Measurements from ENCODE around the gene WDR83. TPM values are rescaled to one million over a fixed set of nuclear protein-coding genes. Genes with fewer than 3 reads are reported as not detected.

Gene WDR83
- total and polyA plus RNA-seq, 2 of the 4 experiments (the other 2 are of a cell fraction) = 5.9 to 8.9 TPM

DNA sequence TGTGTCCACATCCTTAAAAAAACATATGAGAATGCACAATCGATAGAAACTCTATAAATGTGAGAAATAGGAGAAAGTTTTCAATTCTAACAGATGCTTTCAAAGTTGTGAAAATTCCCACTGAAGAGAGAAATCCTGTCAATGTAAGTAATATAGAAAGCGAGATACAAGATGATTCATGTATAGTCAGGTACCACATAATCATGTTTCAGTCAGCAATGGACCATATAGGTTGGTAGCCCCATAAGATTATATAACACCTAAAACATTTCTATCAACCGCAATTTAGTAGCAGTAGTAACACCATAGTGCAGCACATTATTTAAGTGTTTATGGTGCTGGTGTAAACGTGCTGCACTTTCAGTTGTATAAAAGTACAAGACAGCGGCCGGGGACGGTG is 37.4 kb upstream of the WDR83 start:
- no TSS peak for BruUV-seq (replicated peaks)
- no peak overlapping the region for H3K9ac ChIP-seq (ENCODE audit: low read depth, low read length)
- no peak overlapping the region for H2AK9ac ChIP-seq (replicated peaks; ENCODE audit: low read depth, low read length, poor library complexity)
- in situ Hi-C loops (cut with MboI; ENCODE audit: low sequenced_read_pairs) (no loop called here), dilution Hi-C loops (cut with HindIII; ENCODE audit: low sequenced_read_pairs, unreplicated experiment) (no loop called here), intact Hi-C loops (cut with micrococcal nuclease) (no loop called here)
- no peaks in the 10 kb centered on the region for H3K4me1 ChIP-seq (ENCODE audit: control insufficient read depth, insufficient read depth, low read length)
- CTCF ChIA-PET = no interaction called here
- no peak overlapping the region for H3K4me2 ChIP-seq (ENCODE audit: low read depth, low read length)
- peaks cover 56% of the 10 kb centered on the region for H3K9me3 ChIP-seq (ENCODE audit: control insufficient read depth, insufficient read depth, low read length)
- no peaks in the 10 kb centered on the region for H3K27me3 ChIP-seq (ENCODE audit: control insufficient read depth, insufficient read depth, low read length)
- H3K27ac ChIP-seq (ENCODE audit: insufficient read depth, low read length) = no peak overlapping the region
- no peak overlapping the region for H3K23ac ChIP-seq (ENCODE audit: low read depth, low read length)
- H2BK20ac ChIP-seq (ENCODE audit: low read depth, low read length) = no peak overlapping the region
- no peak overlapping the region for H4K91ac ChIP-seq (ENCODE audit: insufficient read depth, low read depth, low read length)
- no peaks in the 10 kb centered on the region for H4K20me1 ChIP-seq (ENCODE audit: insufficient read depth, low read length)
- H3K18ac ChIP-seq (ENCODE audit: low read depth, low read length) = no peak overlapping the region
- H2AK5ac ChIP-seq (ENCODE audit: low read depth, low read length) = no peak overlapping the region
- no peak overlapping the region for H2BK120ac ChIP-seq (ENCODE audit: low read depth, low read length)
- WGBS, 2 experiments (ENCODE audit: extremely low coverage in 2 of 2, insufficient read length in 1 of 2) = no CpG with 5 or more reads among the region's 7 CpGs
- H2AFZ ChIP-seq (replicated peaks; ENCODE audit: low read length, poor library complexity) = no peak overlapping the region
- POLR2A ChIA-PET (ENCODE audit: unreplicated experiment) = no interaction called here
- peaks cover 64% of the 10 kb centered on the region for H3K36me3 ChIP-seq (ENCODE audit: control insufficient read depth, insufficient read depth, low read length)
- no peak overlapping the region for H2BK15ac ChIP-seq (ENCODE audit: low read depth, low read length)
- no peak overlapping the region for H4K5ac ChIP-seq (ENCODE audit: low read depth, low read length)
- H3K14ac ChIP-seq (replicated peaks; ENCODE audit: low read depth, low read length) = no peak overlapping the region
- ATAC-seq (ENCODE audit: low read depth) (no peak), DNase-seq (no peak)
- no peak overlapping the region for H3K56ac ChIP-seq (ENCODE audit: extremely low read depth, insufficient read depth, low read length)
- H3K9me1 ChIP-seq (ENCODE audit: insufficient read depth, low read length) = no peaks in the 10 kb centered on the region
- H3K79me1 ChIP-seq (ENCODE audit: low read depth in 1 of 2, low read length in 2 of 2) = peaks cover 6 to 12% of the 10 kb centered on the region in 2 experiments
- no peak for TF ChIP-seq NFE2L2 (IDR thresholded peaks at IDR 0.05; ENCODE audit: low read depth, low read length)
- TF ChIP-seq SMC3 (IDR thresholded peaks at IDR 0.05; ENCODE audit: low read depth, low read length) = no peak
- no peak for TF ChIP-seq MAFK (IDR thresholded peaks at IDR 0.05; ENCODE audit: low read depth, low read length)
- no peak for TF ChIP-seq CEBPB (IDR thresholded peaks at IDR 0.05; ENCODE audit: low read depth, low read length)
- no peak for TF ChIP-seq BHLHE40 (IDR thresholded peaks at IDR 0.05; ENCODE audit: low read depth, low read length)
- TF ChIP-seq USF2 (IDR thresholded peaks at IDR 0.05; ENCODE audit: low read depth, low read length) = no peak
- no peak for TF ChIP-seq RAD21 (IDR thresholded peaks at IDR 0.05; ENCODE audit: low read length)
- no peak for TF ChIP-seq CHD1 (IDR thresholded peaks at IDR 0.05; ENCODE audit: low read depth, low read length)
- no peak for TF ChIP-seq POLR2A (IDR thresholded peaks at IDR 0.05; ENCODE audit: low read depth, low read length)
- TF ChIP-seq RFX5 (IDR thresholded peaks at IDR 0.05; ENCODE audit: low read depth, low read length) = no peak
- TF ChIP-seq MXI1 (IDR thresholded peaks at IDR 0.05; ENCODE audit: borderline replicate concordance, low read depth, low read length) = no peak
- TF ChIP-seq RCOR1 (IDR thresholded peaks at IDR 0.05; ENCODE audit: insufficient replicate concordance, low read length) = no peak
- no peak for TF ChIP-seq ELK1 (IDR thresholded peaks at IDR 0.05; ENCODE audit: borderline replicate concordance, low read depth, low read length)
- no peak for TF ChIP-seq FOS (IDR thresholded peaks at IDR 0.05; ENCODE audit: low read depth, low read length)
- no peak for TF ChIP-seq MAZ (IDR thresholded peaks at IDR 0.05; ENCODE audit: borderline replicate concordance, low read depth, low read length)
- TF ChIP-seq, protein P1, sequence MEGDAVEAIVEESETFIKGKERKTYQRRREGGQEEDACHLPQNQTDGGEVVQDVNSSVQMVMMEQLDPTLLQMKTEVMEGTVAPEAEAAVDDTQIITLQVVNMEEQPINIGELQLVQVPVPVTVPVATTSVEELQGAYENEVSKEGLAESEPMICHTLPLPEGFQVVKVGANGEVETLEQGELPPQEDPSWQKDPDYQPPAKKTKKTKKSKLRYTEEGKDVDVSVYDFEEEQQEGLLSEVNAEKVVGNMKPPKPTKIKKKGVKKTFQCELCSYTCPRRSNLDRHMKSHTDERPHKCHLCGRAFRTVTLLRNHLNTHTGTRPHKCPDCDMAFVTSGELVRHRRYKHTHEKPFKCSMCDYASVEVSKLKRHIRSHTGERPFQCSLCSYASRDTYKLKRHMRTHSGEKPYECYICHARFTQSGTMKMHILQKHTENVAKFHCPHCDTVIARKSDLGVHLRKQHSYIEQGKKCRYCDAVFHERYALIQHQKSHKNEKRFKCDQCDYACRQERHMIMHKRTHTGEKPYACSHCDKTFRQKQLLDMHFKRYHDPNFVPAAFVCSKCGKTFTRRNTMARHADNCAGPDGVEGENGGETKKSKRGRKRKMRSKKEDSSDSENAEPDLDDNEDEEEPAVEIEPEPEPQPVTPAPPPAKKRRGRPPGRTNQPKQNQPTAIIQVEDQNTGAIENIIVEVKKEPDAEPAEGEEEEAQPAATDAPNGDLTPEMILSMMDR (conservative IDR thresholded peaks at IDR 0.05; ENCODE audit: low read depth, low read length) = no peak
- H2BK5ac ChIP-seq (ENCODE audit: low read depth, low read length, poor library complexity, severe bottlenecking) = no peak overlapping the region
- H3K4me3 ChIP-seq (ENCODE audit: insufficient read depth, low read depth, low read length) = no peak overlapping the region
- H3K4ac ChIP-seq (ENCODE audit: low read depth, low read length) = no peak overlapping the region
- H4K8ac ChIP-seq (ENCODE audit: low read depth in 2 of 2, low read length in 2 of 2) = no peak overlapping the region
